ENCODE measurements around the gene SCN8A.
A peak's percentile ranks its signal among the peaks of the same experiment; 100 is the strongest.
"Not testable (repeated sequence)": the region's sequence is repeated elsewhere in the genome, so short reads cannot be mapped to it uniquely, and the experiment has no call there.

The SCN8A gene

DNA sequence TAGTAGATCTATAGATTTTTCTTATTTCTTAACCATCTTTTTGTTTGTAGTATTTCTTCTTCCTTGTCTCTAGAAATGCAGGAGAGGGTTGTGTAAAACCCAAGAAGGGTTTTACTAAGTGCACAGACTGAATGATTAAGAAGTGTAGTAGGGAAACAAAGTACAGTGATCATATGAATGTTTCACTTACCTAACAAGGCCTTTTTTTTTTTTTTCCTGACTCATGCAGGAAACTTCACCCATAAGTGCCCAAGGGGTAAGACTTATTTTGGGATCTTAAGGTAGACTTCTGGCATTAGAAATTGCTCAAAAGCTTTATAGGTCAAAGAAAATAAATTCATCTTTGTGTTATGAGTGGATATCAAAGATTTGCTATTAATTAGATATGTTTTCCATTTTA is 10.2 kb downstream of the SCN8A start:
- Histone ChIP-seq H3K4me1 (ENCODE audit: insufficient read depth, poor library complexity, severe bottlenecking) (peaks cover 2% of the 10 kb centered on the region), H3K27ac (ENCODE audit: poor library complexity, severe bottlenecking) (no peak overlapping the region), H3K36me3 (ENCODE audit: low read depth) (no peaks in the 10 kb centered on the region; the same call in 1 of the 2 replicates), H3K27me3 (ENCODE audit: insufficient read depth, poor library complexity, severe bottlenecking) (no peaks in the 10 kb centered on the region), H3K9me3 (ENCODE audit: severe bottlenecking) (no peaks in the 10 kb centered on the region), H3K4me3 (ENCODE audit: severe bottlenecking) (no peak overlapping the region)
- TF ChIP-seq, protein P1, sequence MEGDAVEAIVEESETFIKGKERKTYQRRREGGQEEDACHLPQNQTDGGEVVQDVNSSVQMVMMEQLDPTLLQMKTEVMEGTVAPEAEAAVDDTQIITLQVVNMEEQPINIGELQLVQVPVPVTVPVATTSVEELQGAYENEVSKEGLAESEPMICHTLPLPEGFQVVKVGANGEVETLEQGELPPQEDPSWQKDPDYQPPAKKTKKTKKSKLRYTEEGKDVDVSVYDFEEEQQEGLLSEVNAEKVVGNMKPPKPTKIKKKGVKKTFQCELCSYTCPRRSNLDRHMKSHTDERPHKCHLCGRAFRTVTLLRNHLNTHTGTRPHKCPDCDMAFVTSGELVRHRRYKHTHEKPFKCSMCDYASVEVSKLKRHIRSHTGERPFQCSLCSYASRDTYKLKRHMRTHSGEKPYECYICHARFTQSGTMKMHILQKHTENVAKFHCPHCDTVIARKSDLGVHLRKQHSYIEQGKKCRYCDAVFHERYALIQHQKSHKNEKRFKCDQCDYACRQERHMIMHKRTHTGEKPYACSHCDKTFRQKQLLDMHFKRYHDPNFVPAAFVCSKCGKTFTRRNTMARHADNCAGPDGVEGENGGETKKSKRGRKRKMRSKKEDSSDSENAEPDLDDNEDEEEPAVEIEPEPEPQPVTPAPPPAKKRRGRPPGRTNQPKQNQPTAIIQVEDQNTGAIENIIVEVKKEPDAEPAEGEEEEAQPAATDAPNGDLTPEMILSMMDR (IDR thresholded peaks at IDR 0.05; ENCODE audit: poor library complexity, severe bottlenecking), result no peak
- DNase-seq (ENCODE audit: low spot score) (no peak), ATAC-seq (ENCODE audit: low read depth) (no peak)

DNA sequence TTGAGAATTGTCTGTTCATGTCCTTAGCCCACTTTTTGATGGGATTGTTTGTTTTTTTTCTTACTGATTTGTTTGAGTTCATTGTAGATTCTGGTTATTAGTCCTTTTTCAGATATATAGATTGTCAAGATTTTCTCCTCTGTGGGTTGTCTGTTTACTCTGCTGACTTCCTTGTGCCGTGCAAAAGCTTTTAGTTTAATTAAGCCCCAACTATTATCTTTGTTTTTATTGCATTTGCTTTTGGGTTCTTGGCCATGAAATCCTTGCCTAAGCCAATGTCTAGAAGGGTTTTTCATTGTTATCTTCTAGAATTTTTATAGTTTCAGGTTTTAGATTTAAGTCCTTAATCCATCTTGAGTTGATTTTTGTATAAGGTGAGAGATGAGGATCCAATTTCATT is 14.9 kb downstream of the SCN8A start:
- not testable (repeated sequence) for H3K27ac ChIP-seq (ENCODE audit: poor library complexity, severe bottlenecking); DNase-seq (ENCODE audit: low spot score); ATAC-seq (ENCODE audit: low read depth)

DNA sequence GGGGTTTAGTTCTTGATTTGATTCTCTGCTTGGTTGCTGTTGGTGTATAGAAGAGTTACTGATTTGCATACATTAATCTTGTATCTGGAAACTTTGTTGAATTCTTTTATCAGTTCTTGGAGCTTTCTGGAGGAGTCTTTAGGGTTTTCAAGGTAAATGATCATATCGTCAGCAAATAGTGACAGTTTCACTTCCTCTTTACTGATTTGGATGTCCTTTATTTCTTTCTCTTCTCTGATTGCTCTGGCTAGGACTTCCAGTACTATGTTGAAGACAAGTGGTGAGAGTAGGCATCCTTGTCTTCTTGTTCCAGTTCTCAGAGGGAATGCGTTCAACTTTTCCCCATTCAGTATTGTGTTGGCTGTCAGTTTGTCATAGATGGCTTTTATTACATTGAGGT is 16.2 kb downstream of the SCN8A start:
- not testable (repeated sequence) for H3K27ac ChIP-seq (ENCODE audit: poor library complexity, severe bottlenecking); H3K36me3 ChIP-seq (ENCODE audit: low read depth); H3K4me1 ChIP-seq (ENCODE audit: insufficient read depth, poor library complexity, severe bottlenecking); H3K27me3 ChIP-seq (ENCODE audit: insufficient read depth, poor library complexity, severe bottlenecking); H3K4me3 ChIP-seq (ENCODE audit: severe bottlenecking); H3K9me3 ChIP-seq (ENCODE audit: severe bottlenecking); DNase-seq (ENCODE audit: low spot score); ATAC-seq (ENCODE audit: low read depth)

More for the DNA sequence above, 14.9 kb downstream of the SCN8A start:
- not testable (repeated sequence) for H3K4me3 ChIP-seq (ENCODE audit: severe bottlenecking); H3K4me1 ChIP-seq (ENCODE audit: insufficient read depth, poor library complexity, severe bottlenecking); H3K27me3 ChIP-seq (ENCODE audit: insufficient read depth, poor library complexity, severe bottlenecking); H3K36me3 ChIP-seq (ENCODE audit: low read depth); H3K9me3 ChIP-seq (ENCODE audit: severe bottlenecking)

DNA sequence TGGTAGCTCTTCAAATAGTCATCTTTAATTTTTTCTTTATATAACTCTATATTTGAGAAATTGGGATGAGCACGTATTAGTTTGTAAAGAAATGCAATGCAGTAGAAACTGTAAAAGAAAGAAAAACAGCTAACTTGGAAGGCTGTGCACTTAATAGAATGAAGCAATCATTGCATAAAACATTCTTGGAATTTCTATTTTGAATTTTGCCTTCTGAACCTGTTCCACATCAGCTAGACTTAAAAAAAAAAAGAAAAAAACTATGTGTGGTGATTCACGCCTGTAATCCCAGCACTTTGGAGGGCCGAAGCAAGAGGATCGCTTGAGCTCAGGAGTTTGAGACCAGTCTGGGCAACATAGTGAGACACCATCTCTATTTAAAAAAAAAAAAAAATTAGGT is 29.4 kb downstream of the SCN8A start:
- Histone ChIP-seq H3K9me3 (ENCODE audit: severe bottlenecking) (peaks cover 3% of the 10 kb centered on the region), H3K36me3 (ENCODE audit: low read depth) (no peaks in the 10 kb centered on the region), H3K27ac (ENCODE audit: poor library complexity, severe bottlenecking) (no peak overlapping the region), H3K4me3 (ENCODE audit: severe bottlenecking) (no peak overlapping the region), H3K27me3 (ENCODE audit: insufficient read depth, poor library complexity, severe bottlenecking) (no peaks in the 10 kb centered on the region), H3K4me1 (ENCODE audit: insufficient read depth, poor library complexity, severe bottlenecking) (peaks cover 6% of the 10 kb centered on the region)
- ATAC-seq (ENCODE audit: low read depth), result no peak
- TF ChIP-seq, protein P1 (IDR thresholded peaks at IDR 0.05; ENCODE audit: poor library complexity, severe bottlenecking), result no peak
- DNase-seq (ENCODE audit: low spot score), result no peak

DNA sequence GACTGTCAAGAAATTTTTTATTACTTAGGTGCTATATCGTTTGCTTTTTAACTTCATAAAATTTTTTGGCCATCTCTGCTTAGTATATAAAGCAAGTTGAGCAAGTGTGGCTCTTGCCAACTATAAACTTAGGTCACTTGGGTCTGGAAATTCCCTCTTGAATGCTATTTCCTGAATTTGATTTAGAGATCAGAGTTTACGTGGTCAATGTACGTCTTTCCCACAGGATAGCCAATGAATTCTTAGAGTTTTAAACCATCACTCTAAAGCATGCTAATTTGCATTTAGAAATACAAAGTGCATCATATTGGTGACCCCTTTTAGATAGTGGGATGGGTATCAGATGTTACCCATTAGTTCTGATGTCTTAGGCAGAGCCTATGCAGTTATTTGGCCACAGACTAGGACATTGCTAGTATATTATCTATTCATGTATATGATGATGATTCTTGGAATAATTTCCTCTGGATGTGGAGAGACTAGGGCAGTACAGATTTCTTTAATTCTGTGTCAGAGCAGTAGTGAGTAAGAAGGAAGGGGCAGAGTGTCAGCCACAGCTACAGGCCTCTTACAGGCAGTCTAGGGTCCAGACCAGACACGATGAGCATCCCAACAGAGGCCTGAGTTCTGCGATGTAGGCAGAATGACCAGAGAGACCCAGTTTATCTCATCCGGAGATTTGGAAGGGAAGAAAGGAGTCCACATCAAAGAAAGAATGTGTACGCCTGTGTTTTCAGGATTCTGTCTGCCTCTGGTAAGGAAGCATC is 30.3 kb downstream of the SCN8A start:
- DNase-seq (ENCODE audit: low spot score) (no peak), ATAC-seq (ENCODE audit: low read depth) (no peak)
- TF ChIP-seq, protein P1 (IDR thresholded peaks at IDR 0.05; ENCODE audit: poor library complexity, severe bottlenecking), result no peak
- Histone ChIP-seq H3K36me3 (ENCODE audit: low read depth) (no peaks in the 10 kb centered on the region), H3K27ac (ENCODE audit: poor library complexity, severe bottlenecking) (no peak overlapping the region), H3K4me1 (ENCODE audit: insufficient read depth, poor library complexity, severe bottlenecking) (peaks cover 6% of the 10 kb centered on the region), H3K27me3 (ENCODE audit: insufficient read depth, poor library complexity, severe bottlenecking) (no peaks in the 10 kb centered on the region), H3K9me3 (ENCODE audit: severe bottlenecking) (peaks cover 3% of the 10 kb centered on the region), H3K4me3 (ENCODE audit: severe bottlenecking) (no peak overlapping the region)

DNA sequence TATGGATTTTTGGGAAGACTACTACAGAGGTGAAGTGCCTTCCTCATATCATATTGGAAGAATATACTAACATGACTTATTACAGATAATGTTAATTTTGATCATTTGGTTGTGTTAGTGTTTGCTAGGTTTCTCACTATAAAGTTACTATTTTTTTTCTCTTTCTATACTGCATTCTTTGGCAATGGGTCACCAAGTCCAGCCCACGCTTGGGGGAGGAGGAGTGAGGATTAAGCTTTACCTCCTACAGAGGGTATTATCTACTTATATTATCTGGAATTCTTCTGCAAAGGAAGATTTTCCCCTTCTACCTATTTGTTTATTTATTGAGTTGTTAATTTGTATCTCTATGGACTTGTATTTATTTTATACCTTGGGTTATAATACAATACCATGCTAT is 31.5 kb downstream of the SCN8A start:
- Histone ChIP-seq H3K27ac (ENCODE audit: poor library complexity, severe bottlenecking) (no peak overlapping the region), H3K4me1 (ENCODE audit: insufficient read depth, poor library complexity, severe bottlenecking) (peaks cover 6% of the 10 kb centered on the region), H3K4me3 (ENCODE audit: severe bottlenecking) (no peak overlapping the region), H3K27me3 (ENCODE audit: insufficient read depth, poor library complexity, severe bottlenecking) (no peaks in the 10 kb centered on the region), H3K9me3 (ENCODE audit: severe bottlenecking) (no peaks in the 10 kb centered on the region), H3K36me3 (ENCODE audit: low read depth) (no peaks in the 10 kb centered on the region)
- TF ChIP-seq, protein P1 (IDR thresholded peaks at IDR 0.05; ENCODE audit: poor library complexity, severe bottlenecking), result no peak
- peak; percentile 61; the same call in 1 of the 3 replicates for ATAC-seq (ENCODE audit: low read depth)
- DNase-seq (ENCODE audit: low spot score), result no peak

Data from RWPE2 (cell line).